Gastrocnemius medialis (tissue), 4 donors: Measurements from ENCODE around the gene IDNK. TPM values are rescaled to one million over a fixed set of nuclear protein-coding genes. Genes with fewer than 3 reads are reported as not detected.

Source experiments
- ATAC-seq, 2 donors: fragments of 150-250 bp; one replicate each; pipeline ENCODE4 v1.9.1; 2016
- DNase-seq, 2 donors: peaks; one replicate each; pipeline ENCODE4 v3.0.0-alpha.2; 2019
- H3K27ac ChIP-seq, 4 donors: fragments of 200-600 bp; sonication (generic); 1 replicate in 1 of 4; 2 replicates in 3 of 4; pipeline ENCODE4 v1.5.1; 2016 to 2018; ENCODE audit warnings: mild to moderate bottlenecking in 2 of 4, moderate library complexity in 1 of 4
- H3K27me3 ChIP-seq, 3 donors: fragments of 200-600 bp; sonication (generic) in 2 of 3; 1 replicate in 1 of 3; 2 replicates in 2 of 3; pipeline versions ENCODE4 v1.5.1 to v1.6.0; 2016 to 2019; ENCODE audit warnings: mild to moderate bottlenecking in 1 of 3, moderate library complexity in 1 of 3
- H3K36me3 ChIP-seq, 2 donors: fragments of 200-600 bp; sonication (generic) in 1 of 2; one replicate each; pipeline ENCODE4 v1.5.1; 2017 to 2018
- H3K4me1 ChIP-seq, 2 donors: fragments of 200-600 bp; sonication (generic) in 1 of 2; one replicate each; pipeline ENCODE4 v1.5.1; 2016 to 2017; ENCODE audit warnings: mild to moderate bottlenecking in 2 of 2
- H3K4me3 ChIP-seq, 4 donors: fragments of 200-600 bp; sonication (generic) in 3 of 4; 1 replicate in 1 of 4; 2 replicates in 3 of 4; pipeline ENCODE4 v1.5.1; 2016 to 2019; ENCODE audit warnings: mild to moderate bottlenecking in 2 of 4
- H3K9me3 ChIP-seq, 3 donors: fragments of 200-600 bp; sonication (generic) in 2 of 3; 1 replicate in 1 of 3; 2 replicates in 2 of 3; pipeline ENCODE4 v1.5.1; 2016 to 2019
- CTCF ChIP-seq, 5 experiments: fragments of 450-650 bp in 3 of 5; fragments of 200-600 bp in 2 of 5; sonication (generic) in 2 of 5; IDR thresholded peaks in 4 of 5; conservative IDR thresholded peaks in 1 of 5; 1 replicate in 4 of 5; 2 replicates in 1 of 5; pipeline ENCODE4 v1.5.1; 2016 to 2019; ENCODE audit warnings: antibody characterized with exemption in 5 of 5, mild to moderate bottlenecking in 3 of 5, moderate library complexity in 3 of 5
- POLR2A ChIP-seq, 2 donors: fragments of 450-650 bp; IDR thresholded peaks; one replicate each; pipeline ENCODE4 v1.6.1; 2017; ENCODE audit warnings: antibody characterized with exemption in 2 of 2, mild to moderate bottlenecking in 2 of 2, moderate library complexity in 2 of 2
- in situ Hi-C, 4 donors: fragments of 200-750 bp; cut with MboI; loops; one replicate each; pipeline versions ENCODE4 v1.15.0 to v1.8.0; 2017; ENCODE audit warnings: low sequenced_read_pairs in 4 of 4
- intact Hi-C: fragments of 100-400 bp; cut with DNase I; formaldehyde crosslinking; loops from one replicate; pipeline ENCODE4 v1.15.1; 2023; ENCODE audit warnings: low total_unique reads
- total RNA-seq, 4 donors: library from RNA; depleted of rRNA; stranded (reverse); fragments of >200 nt; gene quantifications; one replicate each; pipeline versions ENCODE4 v1.1.0 to v1.2.3, GENCODE V29; 2016

The IDNK gene
- total RNA-seq, 4 donors from 2014 or later = 0.60 to 2.9 (median 2.5) TPM; not detected in 1

DNA sequence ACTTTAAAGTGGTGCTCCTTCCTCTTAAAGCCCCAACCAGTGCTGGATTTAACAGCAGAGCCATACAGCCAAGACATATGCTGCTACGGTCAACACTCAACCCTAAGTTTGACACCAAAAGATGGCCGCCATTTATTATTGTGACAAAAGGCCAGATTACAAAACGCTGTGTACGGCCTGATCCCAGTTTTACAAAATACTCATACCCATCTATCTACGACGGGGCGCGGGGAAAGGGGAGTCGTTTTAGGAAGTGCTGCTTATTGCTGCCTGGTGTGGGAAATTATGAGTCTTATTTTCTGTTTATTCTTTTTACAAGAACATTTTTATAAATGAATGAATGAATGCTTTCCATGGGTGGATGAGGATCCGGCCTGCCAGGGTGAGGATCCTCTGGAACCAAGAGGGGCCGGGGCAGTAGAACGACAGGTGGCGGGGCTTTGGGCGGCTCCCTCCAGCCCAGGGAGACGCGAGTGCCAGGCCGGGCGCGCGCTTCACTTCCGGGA lies 457 bp upstream of the IDNK start:
- ATAC-seq = peak in 1 of 2 donors; percentile 57
- no peak for TF ChIP-seq POLR2A (IDR thresholded peaks at IDR 0.05)
- no peak for TF ChIP-seq CTCF (IDR thresholded peaks at IDR 0.05 in 4 of 5, conservative IDR thresholded peaks at IDR 0.05 in 1 of 5)
- H3K9me3 ChIP-seq = no peaks in the 10 kb centered on the region
- H3K4me1 ChIP-seq = peaks cover 6 to 12% of the 10 kb centered on the region in 2 donors
- DNase-seq = peak in 1 of 2 donors; percentile 43
- peak overlapping the region; percentile 70 to 84 (median 78) for H3K4me3 ChIP-seq
- in situ Hi-C loops (loop anchor here in 2 of 4 donors (25.0 kb wide), 1 partner anchor 290 kb away; the partner anchor contains the start of gene KIF27 (in 2 of the 2)), intact Hi-C loops (loop anchor here (5.0 kb wide), 1 partner anchor 300 kb away; the partner anchor contains the start of gene KIF27)
- peaks cover 0 to 7% of the 10 kb centered on the region in 2 donors for H3K36me3 ChIP-seq
- H3K27me3 ChIP-seq = no peaks in the 10 kb centered on the region
- H3K27ac ChIP-seq = peak overlapping the region; percentile 67 to 73 (median 70)

GRCh38 chr9:83623679-83624076 lies 735 bp downstream of the IDNK start:
- Histone ChIP-seq H3K36me3 (peaks cover 0 to 11% of the 10 kb centered on the region in 2 donors), H3K27ac (peak overlapping the region; percentile 67 to 73 (median 70)), H3K4me1 (peaks cover 6 to 12% of the 10 kb centered on the region in 2 donors), H3K27me3 (no peaks in the 10 kb centered on the region), H3K4me3 (peak overlapping the region; percentile 70 to 84 (median 78)), H3K9me3 (no peaks in the 10 kb centered on the region)
- ATAC-seq (peak in 1 of 2 donors; percentile 18), DNase-seq (no peak)
- in situ Hi-C loops = loop anchor here in 2 of 4 donors (25.0 kb wide), 1 partner anchor 289 kb away; the partner anchor contains the start of gene KIF27 (in 2 of the 2)
- TF ChIP-seq POLR2A (IDR thresholded peaks at IDR 0.05) (no peak), CTCF (IDR thresholded peaks at IDR 0.05 in 4 of 5, conservative IDR thresholded peaks at IDR 0.05 in 1 of 5) (no peak)
- intact Hi-C loops = loop anchor here (5.0 kb wide), 1 partner anchor 299 kb away; the partner anchor contains the start of gene KIF27

DNA sequence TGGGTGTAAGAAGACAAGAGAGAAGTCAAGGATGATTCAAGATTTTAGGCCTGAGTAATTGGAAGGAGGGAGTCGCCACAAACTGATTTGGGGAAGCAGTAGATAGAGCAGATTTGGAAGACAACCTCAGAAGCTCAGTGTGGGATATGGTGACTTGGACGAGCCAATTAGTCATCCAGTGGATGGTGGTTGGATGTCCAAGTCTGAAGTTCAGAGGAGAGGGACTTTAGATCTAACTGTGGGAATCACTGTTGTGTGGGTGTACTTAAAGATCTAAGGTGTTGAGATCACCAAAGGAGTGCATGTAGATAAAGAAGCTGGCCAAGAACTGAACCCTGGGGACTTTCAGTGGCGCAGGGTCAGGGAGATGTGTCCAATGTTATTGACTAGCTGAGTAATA lies 2.2 kb downstream of the IDNK start:
- TF ChIP-seq CTCF (IDR thresholded peaks at IDR 0.05 in 4 of 5, conservative IDR thresholded peaks at IDR 0.05 in 1 of 5) (no peak), POLR2A (IDR thresholded peaks at IDR 0.05) (no peak)
- intact Hi-C loops = no loop called here
- DNase-seq (no peak), ATAC-seq (no peak)
- Histone ChIP-seq H3K4me3 (no peak overlapping the region), H3K27ac (no peak overlapping the region), H3K4me1 (peaks cover 6 to 12% of the 10 kb centered on the region in 2 donors), H3K36me3 (peaks cover 0 to 11% of the 10 kb centered on the region in 2 donors), H3K9me3 (no peaks in the 10 kb centered on the region), H3K27me3 (no peaks in the 10 kb centered on the region)
- in situ Hi-C loops = loop anchor here in 1 of 4 donors (25.0 kb wide), 1 partner anchor 288 kb away; no protein-coding TSS in a partner anchor

GRCh38 chr9:83628540-83628939 lies 5.6 kb downstream of the IDNK start:
- Histone ChIP-seq H3K4me3 (no peak overlapping the region), H3K27me3 (no peaks in the 10 kb centered on the region), H3K36me3 (peaks cover 0 to 11% of the 10 kb centered on the region in 2 donors), H3K27ac (no peak overlapping the region), H3K4me1 (peaks cover 4 to 8% of the 10 kb centered on the region in 2 donors), H3K9me3 (no peaks in the 10 kb centered on the region)
- TF ChIP-seq CTCF (IDR thresholded peaks at IDR 0.05 in 4 of 5, conservative IDR thresholded peaks at IDR 0.05 in 1 of 5) (no peak), POLR2A (IDR thresholded peaks at IDR 0.05) (no peak)
- in situ Hi-C loops = loop anchor here in 1 of 4 donors (25.0 kb wide), 1 partner anchor 291 kb away; no protein-coding TSS in a partner anchor
- DNase-seq (no peak), ATAC-seq (no peak)
- intact Hi-C loops = no loop called here
